Naive thymus-derived CD4-positive, alpha-beta T cell (primary cell): ENCODE results near the gene FBXL17. TPM values are rescaled to one million over a fixed set of nuclear protein-coding genes. Genes with fewer than 3 reads are reported as not detected.

ENCODE experiments used
- ATAC-seq: fragments of 150-1000 bp; cut with Tn5 transposase; 2 replicates; pipeline ENCODE4 v1.10.0; 2021; ENCODE audit warnings: mild to moderate bottlenecking, moderate library complexity
- CTCF ChIA-PET: fragments of 350-600 bp; sonication (Branson Sonifier 250); formaldehyde crosslinking; loops from one replicate; lab custom pipeline; 2021; ENCODE audit warnings: antibody characterized with exemption; lab: Charles Lee
- POLR2A ChIA-PET: fragments of 350-600 bp; sonication (Branson Sonifier 250); formaldehyde crosslinking; loops from one replicate; lab custom pipeline; 2021; ENCODE audit warnings: antibody characterized with exemption, inconsistent platforms; lab: Charles Lee
- DNase-seq, 9 donors: peaks; one replicate each; pipeline versions ENCODE4 v3.0.0 to v3.0.0-alpha.2; 2020 to 2022; ENCODE audit warnings: mixed read lengths in 1 of 9
- H3K27ac ChIP-seq: one replicate; pipeline ENCODE4 v1.7.0; 2013; ENCODE audit warnings: mild to moderate bottlenecking, low read depth, low read length, moderate library complexity
- H3K27me3 ChIP-seq, 2 donors: one replicate each; pipeline ENCODE4 v1.7.0; 2013; ENCODE audit warnings: low read length in 2 of 2, mild to moderate bottlenecking in 2 of 2, moderate library complexity in 2 of 2; ENCODE audit not compliant: control insufficient read depth in 2 of 2, insufficient read depth in 2 of 2
- H3K36me3 ChIP-seq, 3 experiments: 1 replicate in 2 of 3; 2 replicates in 1 of 3; pipeline ENCODE4 v1.7.0; 2013; ENCODE audit warnings: low read length in 3 of 3, mild to moderate bottlenecking in 3 of 3, moderate library complexity in 1 of 3; ENCODE audit not compliant: insufficient read depth in 3 of 3, control insufficient read depth in 2 of 3
- H3K4me1 ChIP-seq, 2 donors: one replicate each; pipeline ENCODE4 v1.7.0; 2013; ENCODE audit warnings: low read length in 2 of 2, mild to moderate bottlenecking in 2 of 2, moderate library complexity in 1 of 2; ENCODE audit not compliant: control insufficient read depth in 2 of 2, insufficient read depth in 2 of 2
- H3K4me3 ChIP-seq: 2 replicates; pipeline ENCODE4 v1.7.0; 2013; ENCODE audit warnings: mild to moderate bottlenecking, low read length
- H3K9me3 ChIP-seq, 3 experiments: 1 replicate in 2 of 3; 2 replicates in 1 of 3; pipeline ENCODE4 v1.7.0; 2013; ENCODE audit warnings: low read length in 3 of 3; ENCODE audit not compliant: control insufficient read depth in 2 of 3
- H3K27ac Mint-ChIP-seq, 9 donors: one replicate each; pipeline ENCODE4 v1.8.0; 2020 to 2022; ENCODE audit warnings: mixed read lengths in 9 of 9, mild to moderate bottlenecking in 8 of 9, moderate library complexity in 5 of 9, inconsistent platforms in 2 of 9
- H3K27me3 Mint-ChIP-seq, 5 donors: one replicate each; pipeline ENCODE4 v1.8.0; 2021 to 2022; ENCODE audit warnings: mixed read lengths in 5 of 5, mild to moderate bottlenecking in 1 of 5
- H3K36me3 Mint-ChIP-seq, 5 donors: one replicate each; pipeline ENCODE4 v1.8.0; 2020 to 2022; ENCODE audit warnings: mixed read lengths in 5 of 5, mild to moderate bottlenecking in 3 of 5, inconsistent platforms in 1 of 5
- H3K4me1 Mint-ChIP-seq, 7 donors: one replicate each; pipeline ENCODE4 v1.8.0; 2020 to 2022; ENCODE audit warnings: mixed read lengths in 7 of 7, mild to moderate bottlenecking in 3 of 7, inconsistent platforms in 1 of 7
- H3K4me3 Mint-ChIP-seq, 10 donors: one replicate each; pipeline ENCODE4 v1.8.0; 2020 to 2022; ENCODE audit warnings: mild to moderate bottlenecking in 10 of 10, mixed read lengths in 10 of 10, moderate library complexity in 6 of 10, inconsistent platforms in 2 of 10
- H3K9me3 Mint-ChIP-seq, 11 donors: one replicate each; pipeline ENCODE4 v1.8.0; 2020 to 2022; ENCODE audit warnings: mixed read lengths in 11 of 11, mild to moderate bottlenecking in 4 of 11, inconsistent platforms in 1 of 11, moderate library complexity in 1 of 11
- intact Hi-C, 2 donors: fragments of 100-400 bp; cut with micrococcal nuclease; formaldehyde crosslinking; loops; one replicate each; pipeline ENCODE4 v1.15.1; 2023
- polyA plus RNA-seq, 2 donors: library from polyadenylated mRNA; unstranded; fragments of 300-500 nt; fragmentation: Illumina TruSeq; gene quantifications; one replicate each; pipeline ENCODE4 v1.2.3, GENCODE V29; 2021
- total RNA-seq, 6 experiments: library from RNA in 5 of 6; stranded (reverse) in 5 of 6; gene quantifications; 1 replicate in 5 of 6; 2 replicates in 1 of 6; pipeline ENCODE4 v1.2.3 and lab custom pipeline; 2021 to 2026

Gene FBXL17
- total and polyA plus RNA-seq, 7 experiments from 2014 or later = 4.4 to 28.4 (median 19.6) TPM

GRCh38 chr5:108113950-108114349 lies 267.9 kb downstream of the FBXL17 start:
- ATAC-seq (no peak), DNase-seq (no peak)
- CTCF ChIA-PET = no interaction called here
- H3K27me3 Mint-ChIP-seq = no peaks in the 10 kb centered on the region
- no peaks in the 10 kb centered on the region for H3K4me1 Mint-ChIP-seq
- H3K36me3 ChIP-seq = no peaks in the 10 kb centered on the region
- no peak overlapping the region for H3K27ac Mint-ChIP-seq
- POLR2A ChIA-PET = no interaction called here
- H3K27ac ChIP-seq = no peak overlapping the region
- H3K4me3 Mint-ChIP-seq = no peak overlapping the region
- intact Hi-C loops = no loop called here
- peaks cover 0 to 50% (median 35%) of the 10 kb centered on the region in 5 donors for H3K36me3 Mint-ChIP-seq
- H3K4me1 ChIP-seq = no peaks in the 10 kb centered on the region
- H3K4me3 ChIP-seq = no peak overlapping the region
- no peaks in the 10 kb centered on the region for H3K9me3 ChIP-seq
- no peaks in the 10 kb centered on the region for H3K27me3 ChIP-seq
- peaks cover 0 to 15% (median 3%) of the 10 kb centered on the region in 11 donors for H3K9me3 Mint-ChIP-seq

GRCh38 chr5:108111736-108112135 lies 270.2 kb downstream of the FBXL17 start:
- Histone ChIP-seq H3K9me3 (no peaks in the 10 kb centered on the region), H3K4me3 (no peak overlapping the region), H3K27me3 (no peaks in the 10 kb centered on the region), H3K4me1 (no peaks in the 10 kb centered on the region), H3K27ac (no peak overlapping the region), H3K36me3 (no peaks in the 10 kb centered on the region)
- Mint-ChIP-seq H3K4me3 (no peak overlapping the region), H3K36me3 (peaks cover 0 to 56% (median 36%) of the 10 kb centered on the region in 5 donors), H3K27me3 (no peaks in the 10 kb centered on the region), H3K27ac (no peak overlapping the region), H3K9me3 (peaks cover 0 to 15% (median 3%) of the 10 kb centered on the region in 11 donors), H3K4me1 (peaks cover 0 to 3% (median 0%) of the 10 kb centered on the region in 7 donors)
- ChIA-PET POLR2A (no interaction called here), CTCF (no interaction called here)
- intact Hi-C loops = no loop called here
- ATAC-seq (no peak), DNase-seq (no peak)

- H3K4me3 Mint-ChIP-seq = no peak overlapping the region
- no peak for DNase-seq
- H3K36me3 ChIP-seq = no peaks in the 10 kb centered on the region
Observed at GRCh38 chr5:108109059-108109458, 272.8 kb downstream of the FBXL17 start.

GRCh38 chr5:108104448-108104847 lies 277.4 kb downstream of the FBXL17 start:
- peaks cover 0 to 3% (median 0%) of the 10 kb centered on the region in 7 donors for H3K4me1 Mint-ChIP-seq
- no peaks in the 10 kb centered on the region for H3K27me3 Mint-ChIP-seq
- ATAC-seq (no peak), DNase-seq (no peak)
- Histone ChIP-seq H3K4me3 (no peak overlapping the region), H3K36me3 (no peaks in the 10 kb centered on the region), H3K4me1 (no peaks in the 10 kb centered on the region), H3K9me3 (no peaks in the 10 kb centered on the region), H3K27me3 (no peaks in the 10 kb centered on the region), H3K27ac (no peak overlapping the region)
- H3K27ac Mint-ChIP-seq = no peak overlapping the region
- H3K4me3 Mint-ChIP-seq = no peak overlapping the region
- peaks cover 0 to 1% (median 0%) of the 10 kb centered on the region in 11 donors for H3K9me3 Mint-ChIP-seq
- POLR2A ChIA-PET = interaction anchor here (0.8 kb wide), 1 partner anchor 1152 kb away, joined by 5 read pairs; no protein-coding TSS in a partner anchor
- H3K36me3 Mint-ChIP-seq = peaks cover 0 to 35% (median 25%) of the 10 kb centered on the region in 5 donors
- CTCF ChIA-PET = no interaction called here
- intact Hi-C loops = no loop called here

More at GRCh38 chr5:108109059-108109458, 272.8 kb downstream of the FBXL17 start:
- intact Hi-C loops = no loop called here
- ATAC-seq = no peak
- no peaks in the 10 kb centered on the region for H3K27me3 Mint-ChIP-seq
- Histone ChIP-seq H3K27ac (no peak overlapping the region), H3K4me1 (no peaks in the 10 kb centered on the region), H3K27me3 (no peaks in the 10 kb centered on the region), H3K4me3 (no peak overlapping the region), H3K9me3 (no peaks in the 10 kb centered on the region)
- CTCF ChIA-PET = no interaction called here
- POLR2A ChIA-PET = no interaction called here
- H3K4me1 Mint-ChIP-seq = peaks cover 0 to 3% (median 0%) of the 10 kb centered on the region in 7 donors
- H3K36me3 Mint-ChIP-seq = peaks cover 0 to 57% (median 39%) of the 10 kb centered on the region in 5 donors
- peaks cover 0 to 15% (median 3%) of the 10 kb centered on the region in 11 donors for H3K9me3 Mint-ChIP-seq
- no peak overlapping the region for H3K27ac Mint-ChIP-seq

GRCh38 chr5:108102463-108102862 lies 279.4 kb downstream of the FBXL17 start:
- no peak for ATAC-seq
- POLR2A ChIA-PET = no interaction called here

GRCh38 chr5:108101821-108102220 lies 280.1 kb downstream of the FBXL17 start:
- Mint-ChIP-seq H3K9me3 (peaks cover 0 to 1% (median 0%) of the 10 kb centered on the region in 11 donors), H3K4me3 (no peak overlapping the region), H3K36me3 (peaks cover 0 to 26% (median 18%) of the 10 kb centered on the region in 5 donors), H3K4me1 (no peaks in the 10 kb centered on the region), H3K27ac (no peak overlapping the region), H3K27me3 (no peaks in the 10 kb centered on the region)
- Histone ChIP-seq H3K4me1 (no peaks in the 10 kb centered on the region), H3K27ac (no peak overlapping the region), H3K9me3 (no peaks in the 10 kb centered on the region), H3K27me3 (no peaks in the 10 kb centered on the region), H3K36me3 (no peaks in the 10 kb centered on the region), H3K4me3 (no peak overlapping the region)
- no peak for ATAC-seq
- DNase-seq = no peak
- CTCF ChIA-PET = interaction anchor here (0.6 kb wide), 1 partner anchor 807 kb away, joined by 4 read pairs; no protein-coding TSS in a partner anchor
- POLR2A ChIA-PET = no interaction called here
- intact Hi-C loops = no loop called here

More at GRCh38 chr5:108102463-108102862, 279.4 kb downstream of the FBXL17 start:
- Histone ChIP-seq H3K4me1 (no peaks in the 10 kb centered on the region), H3K4me3 (no peak overlapping the region), H3K36me3 (no peaks in the 10 kb centered on the region), H3K9me3 (no peaks in the 10 kb centered on the region), H3K27ac (no peak overlapping the region), H3K27me3 (no peaks in the 10 kb centered on the region)
- Mint-ChIP-seq H3K9me3 (peaks cover 0 to 1% (median 0%) of the 10 kb centered on the region in 11 donors), H3K27ac (no peak overlapping the region), H3K27me3 (no peaks in the 10 kb centered on the region), H3K36me3 (peaks cover 0 to 26% (median 18%) of the 10 kb centered on the region in 5 donors), H3K4me3 (no peak overlapping the region), H3K4me1 (no peaks in the 10 kb centered on the region)
- intact Hi-C loops = no loop called here
- DNase-seq = no peak
- CTCF ChIA-PET = no interaction called here

GRCh38 chr5:108101130-108101529 lies 280.8 kb downstream of the FBXL17 start:
- Histone ChIP-seq H3K4me1 (no peaks in the 10 kb centered on the region), H3K27ac (no peak overlapping the region), H3K4me3 (no peak overlapping the region), H3K36me3 (no peaks in the 10 kb centered on the region), H3K27me3 (no peaks in the 10 kb centered on the region), H3K9me3 (no peaks in the 10 kb centered on the region)
- no peaks in the 10 kb centered on the region for H3K4me1 Mint-ChIP-seq
- no peak overlapping the region for H3K4me3 Mint-ChIP-seq
- ChIA-PET POLR2A (no interaction called here), CTCF (no interaction called here)
- peaks cover 0 to 1% (median 0%) of the 10 kb centered on the region in 11 donors for H3K9me3 Mint-ChIP-seq
- no peaks in the 10 kb centered on the region for H3K27me3 Mint-ChIP-seq
- peaks cover 0 to 21% (median 15%) of the 10 kb centered on the region in 5 donors for H3K36me3 Mint-ChIP-seq
- no peak overlapping the region for H3K27ac Mint-ChIP-seq
- intact Hi-C loops = no loop called here
- no peak for ATAC-seq
- DNase-seq = no peak
